ENCODE results near the gene P2RX1. TPM values are rescaled to one million over a fixed set of nuclear protein-coding genes. Genes with fewer than 3 reads are reported as not detected.

P2RX1 gene
- total and polyA plus RNA-seq, 2 experiments from 2014 or later, result 0.31 to 2.2 TPM

DNA sequence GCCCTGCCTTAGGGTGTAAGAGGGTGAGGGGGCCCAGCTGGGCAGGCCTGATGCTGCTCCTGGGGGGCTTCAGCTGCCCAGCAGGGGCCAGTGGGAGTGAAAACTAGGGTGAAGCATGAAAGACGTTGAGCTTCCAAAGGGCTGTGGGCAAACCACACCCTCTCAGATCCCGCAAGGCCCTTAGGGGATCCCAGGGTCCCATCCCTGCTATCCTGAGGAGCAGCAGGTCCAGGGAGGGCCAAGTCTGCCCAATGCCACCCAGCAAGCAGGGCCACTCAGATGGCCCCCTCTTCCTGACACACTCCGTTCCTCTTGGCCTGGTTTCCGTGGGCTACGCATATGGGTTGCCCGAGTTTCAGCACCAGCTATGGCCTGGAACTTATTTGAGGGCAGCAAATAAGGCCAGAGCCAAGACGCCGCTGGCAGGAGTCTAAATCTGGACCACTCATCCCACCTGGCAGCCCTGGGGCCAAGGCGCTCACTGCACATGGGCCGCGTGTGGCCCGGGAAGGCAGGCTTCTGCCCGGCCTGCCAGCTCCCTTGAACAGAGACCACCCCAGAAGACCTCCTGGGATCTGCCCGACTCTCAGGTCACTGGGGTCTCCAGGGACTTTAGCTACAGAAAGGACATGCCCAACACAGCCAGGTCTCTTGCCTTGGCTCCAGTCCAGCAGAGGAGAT lies 43.8 kb upstream of the P2RX1 start:
- Histone ChIP-seq H3K4me3 (no peak overlapping the region), H3K9me2 (ENCODE audit: insufficient read depth) (no peaks in the 10 kb centered on the region), H3K4me1 (ENCODE audit: insufficient read depth) (peaks cover 49% of the 10 kb centered on the region), H3K27ac (ENCODE audit: low read depth) (no peak overlapping the region), H3K27me3 (ENCODE audit: insufficient read depth) (peaks cover 14% of the 10 kb centered on the region), H2AFZ (no peak overlapping the region), H3K79me2 (replicated peaks; ENCODE audit: insufficient read depth) (peaks cover 5% of the 10 kb centered on the region; the same call in 1 of the 2 replicates), H4K20me1 (replicated peaks; ENCODE audit: insufficient read depth) (peaks cover 4% of the 10 kb centered on the region), H3K4me2 (no peak overlapping the region), H3F3A (replicated peaks; ENCODE audit: low read depth) (peaks cover 22% of the 10 kb centered on the region; the same call in 1 of the 2 replicates), H3K36me3 (ENCODE audit: insufficient read depth) (no peaks in the 10 kb centered on the region)
- peaks cover 40% of the 10 kb centered on the region for H3K27me3 Mint-ChIP-seq (ENCODE audit: insufficient read depth, low read depth, poor library complexity)
- H3K4me3 Mint-ChIP-seq, result no peak overlapping the region; the same call in 2 of the 3 replicates
- H3K36me3 Mint-ChIP-seq (ENCODE audit: low read depth), result no peaks in the 10 kb centered on the region
- no peak for TF ChIP-seq EZH2 (IDR thresholded peaks at IDR 0.05; ENCODE audit: low read depth, unreplicated experiment)
- TF ChIP-seq STAT1 (IDR thresholded peaks at IDR 0.05; ENCODE audit: unreplicated experiment), result no peak
- TF ChIP-seq ZNF114 (CRISPR knock-in tag; IDR thresholded peaks at IDR 0.05), result no peak
- TF ChIP-seq, protein P1, sequence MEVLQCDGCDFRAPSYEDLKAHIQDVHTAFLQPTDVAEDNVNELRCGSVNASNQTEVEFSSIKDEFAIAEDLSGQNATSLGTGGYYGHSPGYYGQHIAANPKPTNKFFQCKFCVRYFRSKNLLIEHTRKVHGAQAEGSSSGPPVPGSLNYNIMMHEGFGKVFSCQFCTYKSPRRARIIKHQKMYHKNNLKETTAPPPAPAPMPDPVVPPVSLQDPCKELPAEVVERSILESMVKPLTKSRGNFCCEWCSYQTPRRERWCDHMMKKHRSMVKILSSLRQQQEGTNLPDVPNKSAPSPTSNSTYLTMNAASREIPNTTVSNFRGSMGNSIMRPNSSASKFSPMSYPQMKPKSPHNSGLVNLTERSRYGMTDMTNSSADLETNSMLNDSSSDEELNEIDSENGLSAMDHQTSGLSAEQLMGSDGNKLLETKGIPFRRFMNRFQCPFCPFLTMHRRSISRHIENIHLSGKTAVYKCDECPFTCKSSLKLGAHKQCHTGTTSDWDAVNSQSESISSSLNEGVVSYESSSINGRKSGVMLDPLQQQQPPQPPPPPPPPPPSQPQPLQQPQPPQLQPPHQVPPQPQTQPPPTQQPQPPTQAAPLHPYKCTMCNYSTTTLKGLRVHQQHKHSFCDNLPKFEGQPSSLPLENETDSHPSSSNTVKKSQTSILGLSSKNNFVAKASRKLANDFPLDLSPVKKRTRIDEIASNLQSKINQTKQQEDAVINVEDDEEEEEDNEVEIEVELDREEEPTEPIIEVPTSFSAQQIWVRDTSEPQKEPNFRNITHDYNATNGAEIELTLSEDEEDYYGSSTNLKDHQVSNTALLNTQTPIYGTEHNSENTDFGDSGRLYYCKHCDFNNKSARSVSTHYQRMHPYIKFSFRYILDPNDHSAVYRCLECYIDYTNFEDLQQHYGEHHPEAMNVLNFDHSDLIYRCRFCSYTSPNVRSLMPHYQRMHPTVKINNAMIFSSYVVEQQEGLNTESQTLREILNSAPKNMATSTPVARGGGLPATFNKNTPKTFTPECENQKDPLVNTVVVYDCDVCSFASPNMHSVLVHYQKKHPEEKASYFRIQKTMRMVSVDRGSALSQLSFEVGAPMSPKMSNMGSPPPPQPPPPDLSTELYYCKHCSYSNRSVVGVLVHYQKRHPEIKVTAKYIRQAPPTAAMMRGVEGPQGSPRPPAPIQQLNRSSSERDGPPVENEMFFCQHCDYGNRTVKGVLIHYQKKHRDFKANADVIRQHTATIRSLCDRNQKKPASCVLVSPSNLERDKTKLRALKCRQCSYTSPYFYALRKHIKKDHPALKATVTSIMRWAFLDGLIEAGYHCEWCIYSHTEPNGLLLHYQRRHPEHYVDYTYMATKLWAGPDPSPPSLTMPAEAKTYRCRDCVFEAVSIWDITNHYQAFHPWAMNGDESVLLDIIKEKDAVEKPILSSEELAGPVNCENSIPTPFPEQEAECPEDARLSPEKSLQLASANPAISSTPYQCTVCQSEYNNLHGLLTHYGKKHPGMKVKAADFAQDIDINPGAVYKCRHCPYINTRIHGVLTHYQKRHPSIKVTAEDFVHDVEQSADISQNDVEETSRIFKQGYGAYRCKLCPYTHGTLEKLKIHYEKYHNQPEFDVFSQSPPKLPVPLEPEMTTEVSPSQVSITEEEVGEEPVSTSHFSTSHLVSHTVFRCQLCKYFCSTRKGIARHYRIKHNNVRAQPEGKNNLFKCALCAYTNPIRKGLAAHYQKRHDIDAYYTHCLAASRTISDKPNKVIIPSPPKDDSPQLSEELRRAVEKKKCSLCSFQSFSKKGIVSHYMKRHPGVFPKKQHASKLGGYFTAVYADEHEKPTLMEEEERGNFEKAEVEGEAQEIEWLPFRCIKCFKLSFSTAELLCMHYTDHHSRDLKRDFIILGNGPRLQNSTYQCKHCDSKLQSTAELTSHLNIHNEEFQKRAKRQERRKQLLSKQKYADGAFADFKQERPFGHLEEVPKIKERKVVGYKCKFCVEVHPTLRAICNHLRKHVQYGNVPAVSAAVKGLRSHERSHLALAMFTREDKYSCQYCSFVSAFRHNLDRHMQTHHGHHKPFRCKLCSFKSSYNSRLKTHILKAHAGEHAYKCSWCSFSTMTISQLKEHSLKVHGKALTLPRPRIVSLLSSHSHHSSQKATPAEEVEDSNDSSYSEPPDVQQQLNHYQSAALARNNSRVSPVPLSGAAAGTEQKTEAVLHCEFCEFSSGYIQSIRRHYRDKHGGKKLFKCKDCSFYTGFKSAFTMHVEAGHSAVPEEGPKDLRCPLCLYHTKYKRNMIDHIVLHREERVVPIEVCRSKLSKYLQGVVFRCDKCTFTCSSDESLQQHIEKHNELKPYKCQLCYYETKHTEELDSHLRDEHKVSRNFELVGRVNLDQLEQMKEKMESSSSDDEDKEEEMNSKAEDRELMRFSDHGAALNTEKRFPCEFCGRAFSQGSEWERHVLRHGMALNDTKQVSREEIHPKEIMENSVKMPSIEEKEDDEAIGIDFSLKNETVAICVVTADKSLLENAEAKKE (CRISPR knock-in tag; IDR thresholded peaks at IDR 0.05), result no peak
- TF ChIP-seq, protein P2, sequence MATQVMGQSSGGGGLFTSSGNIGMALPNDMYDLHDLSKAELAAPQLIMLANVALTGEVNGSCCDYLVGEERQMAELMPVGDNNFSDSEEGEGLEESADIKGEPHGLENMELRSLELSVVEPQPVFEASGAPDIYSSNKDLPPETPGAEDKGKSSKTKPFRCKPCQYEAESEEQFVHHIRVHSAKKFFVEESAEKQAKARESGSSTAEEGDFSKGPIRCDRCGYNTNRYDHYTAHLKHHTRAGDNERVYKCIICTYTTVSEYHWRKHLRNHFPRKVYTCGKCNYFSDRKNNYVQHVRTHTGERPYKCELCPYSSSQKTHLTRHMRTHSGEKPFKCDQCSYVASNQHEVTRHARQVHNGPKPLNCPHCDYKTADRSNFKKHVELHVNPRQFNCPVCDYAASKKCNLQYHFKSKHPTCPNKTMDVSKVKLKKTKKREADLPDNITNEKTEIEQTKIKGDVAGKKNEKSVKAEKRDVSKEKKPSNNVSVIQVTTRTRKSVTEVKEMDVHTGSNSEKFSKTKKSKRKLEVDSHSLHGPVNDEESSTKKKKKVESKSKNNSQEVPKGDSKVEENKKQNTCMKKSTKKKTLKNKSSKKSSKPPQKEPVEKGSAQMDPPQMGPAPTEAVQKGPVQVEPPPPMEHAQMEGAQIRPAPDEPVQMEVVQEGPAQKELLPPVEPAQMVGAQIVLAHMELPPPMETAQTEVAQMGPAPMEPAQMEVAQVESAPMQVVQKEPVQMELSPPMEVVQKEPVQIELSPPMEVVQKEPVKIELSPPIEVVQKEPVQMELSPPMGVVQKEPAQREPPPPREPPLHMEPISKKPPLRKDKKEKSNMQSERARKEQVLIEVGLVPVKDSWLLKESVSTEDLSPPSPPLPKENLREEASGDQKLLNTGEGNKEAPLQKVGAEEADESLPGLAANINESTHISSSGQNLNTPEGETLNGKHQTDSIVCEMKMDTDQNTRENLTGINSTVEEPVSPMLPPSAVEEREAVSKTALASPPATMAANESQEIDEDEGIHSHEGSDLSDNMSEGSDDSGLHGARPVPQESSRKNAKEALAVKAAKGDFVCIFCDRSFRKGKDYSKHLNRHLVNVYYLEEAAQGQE (IDR thresholded peaks at IDR 0.05; ENCODE audit: unreplicated experiment), result no peak
- TF ChIP-seq POLR2AphosphoS5 (IDR thresholded peaks at IDR 0.05; ENCODE audit: low read depth), result no peak
- TF ChIP-seq NANOG (IDR thresholded peaks at IDR 0.05; ENCODE audit: borderline replicate concordance), result no peak
- no peak for DNase-seq (ENCODE audit: low spot score)
- no peak for ATAC-seq
- H3K9me3 Mint-ChIP-seq, result no peaks in the 10 kb centered on the region
- no peak overlapping the region for H3K27ac Mint-ChIP-seq
- peaks cover 62% of the 10 kb centered on the region for H3K4me1 Mint-ChIP-seq
